Measurements from ENCODE around the gene STK32C.

Gene STK32C

GRCh38 chr10:132205650-132206376, 101.9 kb downstream of the STK32C start:
- no peak for DNase-seq

- no peak for DNase-seq
These were observed 102.8 kb downstream of the STK32C start for GRCh38 chr10:132204781-132205473.

- DNase-seq: no peak
These were observed 103.5 kb downstream of the STK32C start for GRCh38 chr10:132204078-132204780.

- no peak for DNase-seq
These were observed 104.3 kb downstream of the STK32C start for GRCh38 chr10:132203256-132204077.

- DNase-seq: no peak
These were observed 105.4 kb downstream of the STK32C start for GRCh38 chr10:132202070-132202970.

GRCh38 chr10:132201111-132201969, 106.4 kb downstream of the STK32C start:
- no peak for DNase-seq

- no peak for DNase-seq
These were observed 107.2 kb downstream of the STK32C start for GRCh38 chr10:132200344-132201110.

- no peak for DNase-seq
These were observed 107.9 kb downstream of the STK32C start for GRCh38 chr10:132199854-132200311.

- no peak for DNase-seq
These were observed 108.4 kb downstream of the STK32C start for GRCh38 chr10:132199268-132199853.

- no peak for DNase-seq
These were observed 109.2 kb downstream of the STK32C start for GRCh38 chr10:132198381-132199181.

- DNase-seq: no peak
These were observed 109.7 kb downstream of the STK32C start for GRCh38 chr10:132198068-132198370.

GRCh38 chr10:132197271-132198067, 110.3 kb downstream of the STK32C start:
- no peak for DNase-seq

- no peak for DNase-seq
These were observed 111.3 kb downstream of the STK32C start for GRCh38 chr10:132196178-132197113.

GRCh38 chr10:132195366-132196075, 112.2 kb downstream of the STK32C start:
- DNase-seq: no peak

GRCh38 chr10:132194726-132195125, 113.0 kb downstream of the STK32C start:
- no peak for DNase-seq

GRCh38 chr10:132193907-132194552, 113.7 kb downstream of the STK32C start:
- DNase-seq: no peak
